DND-41 (cell line): ENCODE measurements around the gene HLF.
"Not testable (repeated sequence)": the region's sequence is repeated elsewhere in the genome, so short reads cannot be mapped to it uniquely, and the experiment has no call there.

ENCODE experiments used
- ATAC-seq: fragments of 200-7000 bp; cut with Tn5 transposase; 3 replicates; pipeline ENCODE4 v1.9.1; 2021; ENCODE audit warnings: low read depth; ENCODE audit not compliant: insufficient read depth
- DNase-seq: peaks from one replicate; pipeline ENCODE4 v3.0.0-alpha.2; 2020
- H2AFZ ChIP-seq: 2 replicates; pipeline ENCODE4 v1.6.0; 2012; ENCODE audit warnings: low read depth, low read length
- H3K27ac ChIP-seq: 2 replicates; pipeline ENCODE4 v1.5.1; 2012; ENCODE audit warnings: low read length, inconsistent platforms
- H3K27me3 ChIP-seq: fragments of 200-600 bp; sonication (generic); 2 replicates; pipeline ENCODE4 v1.6.0; 2012; ENCODE audit warnings: low read length, mild to moderate bottlenecking, inconsistent platforms; ENCODE audit not compliant: insufficient read depth, poor library complexity
- H3K36me3 ChIP-seq: 2 replicates; pipeline ENCODE4 v1.5.1; 2012; ENCODE audit warnings: low read length, inconsistent platforms; ENCODE audit not compliant: insufficient read depth
- H3K4me1 ChIP-seq: 2 replicates; pipeline ENCODE4 v1.5.1; 2012; ENCODE audit warnings: mild to moderate bottlenecking, low read length; ENCODE audit not compliant: insufficient read depth
- H3K4me2 ChIP-seq: 2 replicates; pipeline ENCODE4 v1.6.0; 2012; ENCODE audit warnings: mild to moderate bottlenecking, moderate library complexity, low read length, inconsistent platforms; ENCODE audit not compliant: insufficient read depth
- H3K4me3 ChIP-seq, 2 experiments: fragments of 200-600 bp in 1 of 2; shearing (Covaris generic) in 1 of 2; 2 replicates each; pipeline ENCODE4 v1.5.1; 2012 to 2016; ENCODE audit warnings: inconsistent platforms in 2 of 2, low read length in 2 of 2, mild to moderate bottlenecking in 2 of 2, low read depth in 1 of 2, moderate library complexity in 1 of 2
- H3K79me2 ChIP-seq: 2 replicates; pipeline ENCODE4 v1.6.0; 2012; ENCODE audit warnings: low read length, inconsistent platforms; ENCODE audit not compliant: insufficient read depth
- H3K9ac ChIP-seq: 2 replicates; pipeline ENCODE4 v1.6.0; 2012; ENCODE audit warnings: low read depth, mild to moderate bottlenecking, inconsistent platforms, low read length, moderate library complexity
- H3K9me3 ChIP-seq: 2 replicates; pipeline ENCODE4 v1.5.1; 2012; ENCODE audit warnings: low read length, moderate library complexity, mild to moderate bottlenecking, inconsistent platforms; ENCODE audit not compliant: insufficient read depth, severe bottlenecking
- H4K20me1 ChIP-seq: 2 replicates; pipeline ENCODE4 v1.6.0; 2012; ENCODE audit warnings: low read length; ENCODE audit not compliant: insufficient read depth
- EZH2 ChIP-seq: IDR thresholded peaks from 3 replicates; pipeline ENCODE4 v1.6.1; 2012; ENCODE audit warnings: borderline replicate concordance, low read depth, mild to moderate bottlenecking, moderate library complexity, low read length, inconsistent platforms; ENCODE audit not compliant: severe bottlenecking
- TF ChIP-seq, protein P1 (sequence below): IDR thresholded peaks from 2 replicates; pipeline ENCODE4 v1.5.1; 2012; ENCODE audit warnings: borderline replicate concordance, low read length, moderate library complexity, mild to moderate bottlenecking; ENCODE audit not compliant: poor library complexity, severe bottlenecking; ENCODE audit errors: extremely low read depth

Gene HLF

GRCh38 chr17:55327225-55328088 is 62.7 kb downstream of the HLF start:
- DNase-seq (no peak), ATAC-seq (no peak)
- Histone ChIP-seq H4K20me1 (no peaks in the 10 kb centered on the region), H3K4me2 (no peak overlapping the region), H3K27me3 (no peaks in the 10 kb centered on the region), H3K9me3 (no peaks in the 10 kb centered on the region), H3K4me1 (no peaks in the 10 kb centered on the region), H3K36me3 (no peaks in the 10 kb centered on the region), H3K4me3 (no peak overlapping the region), H3K9ac (no peak overlapping the region), H2AFZ (no peak overlapping the region), H3K27ac (no peak overlapping the region), H3K79me2 (no peaks in the 10 kb centered on the region)
- TF ChIP-seq, protein P1, sequence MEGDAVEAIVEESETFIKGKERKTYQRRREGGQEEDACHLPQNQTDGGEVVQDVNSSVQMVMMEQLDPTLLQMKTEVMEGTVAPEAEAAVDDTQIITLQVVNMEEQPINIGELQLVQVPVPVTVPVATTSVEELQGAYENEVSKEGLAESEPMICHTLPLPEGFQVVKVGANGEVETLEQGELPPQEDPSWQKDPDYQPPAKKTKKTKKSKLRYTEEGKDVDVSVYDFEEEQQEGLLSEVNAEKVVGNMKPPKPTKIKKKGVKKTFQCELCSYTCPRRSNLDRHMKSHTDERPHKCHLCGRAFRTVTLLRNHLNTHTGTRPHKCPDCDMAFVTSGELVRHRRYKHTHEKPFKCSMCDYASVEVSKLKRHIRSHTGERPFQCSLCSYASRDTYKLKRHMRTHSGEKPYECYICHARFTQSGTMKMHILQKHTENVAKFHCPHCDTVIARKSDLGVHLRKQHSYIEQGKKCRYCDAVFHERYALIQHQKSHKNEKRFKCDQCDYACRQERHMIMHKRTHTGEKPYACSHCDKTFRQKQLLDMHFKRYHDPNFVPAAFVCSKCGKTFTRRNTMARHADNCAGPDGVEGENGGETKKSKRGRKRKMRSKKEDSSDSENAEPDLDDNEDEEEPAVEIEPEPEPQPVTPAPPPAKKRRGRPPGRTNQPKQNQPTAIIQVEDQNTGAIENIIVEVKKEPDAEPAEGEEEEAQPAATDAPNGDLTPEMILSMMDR = no peak
- TF ChIP-seq EZH2 = no peak

- H3K27me3 ChIP-seq, H3K9me3 ChIP-seq, H3K27ac ChIP-seq, H3K36me3 ChIP-seq, H4K20me1 ChIP-seq, H3K4me2 ChIP-seq, H3K79me2 ChIP-seq, ATAC-seq, H2AFZ ChIP-seq, H3K9ac ChIP-seq, DNase-seq, H3K4me1 ChIP-seq, H3K4me3 ChIP-seq: not testable (repeated sequence)
These were observed 63.8 kb downstream of the HLF start for GRCh38 chr17:55328514-55328913.

DNA sequence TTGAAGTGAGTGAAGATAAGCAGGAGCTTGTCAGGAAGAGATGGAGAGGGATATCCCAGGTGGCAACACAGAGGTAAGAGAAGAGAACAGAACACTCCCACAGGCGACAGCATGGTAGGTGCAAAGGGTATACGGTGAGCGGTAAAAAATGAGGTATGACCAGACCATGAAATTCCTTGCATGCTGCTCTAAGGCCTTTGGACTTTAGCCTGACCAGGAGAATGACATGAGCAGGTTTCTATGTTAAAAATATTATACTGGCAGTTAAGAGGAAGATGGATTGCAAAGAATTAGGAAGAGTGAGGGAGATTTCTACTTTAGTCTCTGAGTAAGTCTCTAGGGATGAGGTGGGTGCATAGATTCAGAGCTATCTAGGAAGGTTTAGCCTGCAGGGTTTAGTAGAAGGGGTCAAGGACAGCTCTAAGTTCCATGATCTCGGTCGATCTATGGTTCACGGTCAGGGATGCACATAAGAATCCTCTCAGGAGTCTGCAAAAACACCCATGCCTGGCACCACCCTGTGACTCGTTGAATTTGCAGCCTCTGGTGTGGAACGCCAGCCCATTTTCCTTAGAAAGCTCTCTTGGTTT is 65.7 kb downstream of the HLF start:
- no peak overlapping the region for H3K4me2 ChIP-seq
- no peaks in the 10 kb centered on the region for H3K36me3 ChIP-seq
- no peak overlapping the region for H2AFZ ChIP-seq

More for the DNA sequence above, 65.7 kb downstream of the HLF start:
- no peak overlapping the region for H3K9ac ChIP-seq
- no peaks in the 10 kb centered on the region for H4K20me1 ChIP-seq
- ATAC-seq = no peak
- H3K27ac ChIP-seq = no peak overlapping the region
- H3K27me3 ChIP-seq = no peaks in the 10 kb centered on the region
- no peak for DNase-seq
- H3K79me2 ChIP-seq = no peaks in the 10 kb centered on the region
- H3K9me3 ChIP-seq = no peaks in the 10 kb centered on the region
- H3K4me1 ChIP-seq = no peaks in the 10 kb centered on the region
- H3K4me3 ChIP-seq = no peak overlapping the region
- TF ChIP-seq, protein P1 = no peak
- no peak for TF ChIP-seq EZH2
